Activated CD4-positive, alpha-beta memory T cell treated with anti-CD3 and anti-CD28 coated beads for 36 hours (primary cell): ENCODE measurements around the gene RYR2. TPM values are rescaled to one million over a fixed set of nuclear protein-coding genes. Genes with fewer than 3 reads are reported as not detected.
"Not testable (repeated sequence)": the region's sequence is repeated elsewhere in the genome, so short reads cannot be mapped to it uniquely, and the experiment has no call there.

Experiments
- CTCF ChIA-PET: fragments of 350-600 bp; sonication (Branson Sonifier 250); formaldehyde crosslinking; loops from one replicate; lab custom pipeline; 2021; ENCODE audit warnings: antibody characterized with exemption, inconsistent platforms; lab: Charles Lee
- POLR2A ChIA-PET: fragments of 350-600 bp; sonication (Branson Sonifier 250); formaldehyde crosslinking; loops from one replicate; lab custom pipeline; 2021; ENCODE audit warnings: antibody characterized with exemption; lab: Charles Lee
- DNase-seq: peaks from one replicate; pipeline ENCODE4 v3.0.0-alpha.2; 2020
- H3K27ac Mint-ChIP-seq: one replicate; pipeline ENCODE4 v1.8.0; 2021; ENCODE audit warnings: mixed read lengths
- H3K27me3 Mint-ChIP-seq: one replicate; pipeline ENCODE4 v1.8.0; 2021; ENCODE audit warnings: mixed read lengths
- H3K36me3 Mint-ChIP-seq: one replicate; pipeline ENCODE4 v1.8.0; 2021; ENCODE audit warnings: mixed read lengths
- H3K4me1 Mint-ChIP-seq: one replicate; pipeline ENCODE4 v1.8.0; 2021; ENCODE audit warnings: low read depth, mixed read lengths
- H3K4me3 Mint-ChIP-seq: one replicate; pipeline ENCODE4 v1.8.0; 2021; ENCODE audit warnings: mild to moderate bottlenecking, mixed read lengths
- H3K9me3 Mint-ChIP-seq: one replicate; pipeline ENCODE4 v1.8.0; 2021; ENCODE audit warnings: mixed read lengths
- intact Hi-C: fragments of 100-400 bp; cut with micrococcal nuclease; formaldehyde crosslinking; loops from one replicate; pipeline ENCODE4 v1.15.1; 2023
- total RNA-seq, 2 experiments: library from RNA; stranded (reverse); gene quantifications; one replicate each; pipeline ENCODE4 v1.2.3, GENCODE V29; 2021

Gene RYR2
- total RNA-seq, 2 experiments from 2014 or later = 0.02 TPM

DNA sequence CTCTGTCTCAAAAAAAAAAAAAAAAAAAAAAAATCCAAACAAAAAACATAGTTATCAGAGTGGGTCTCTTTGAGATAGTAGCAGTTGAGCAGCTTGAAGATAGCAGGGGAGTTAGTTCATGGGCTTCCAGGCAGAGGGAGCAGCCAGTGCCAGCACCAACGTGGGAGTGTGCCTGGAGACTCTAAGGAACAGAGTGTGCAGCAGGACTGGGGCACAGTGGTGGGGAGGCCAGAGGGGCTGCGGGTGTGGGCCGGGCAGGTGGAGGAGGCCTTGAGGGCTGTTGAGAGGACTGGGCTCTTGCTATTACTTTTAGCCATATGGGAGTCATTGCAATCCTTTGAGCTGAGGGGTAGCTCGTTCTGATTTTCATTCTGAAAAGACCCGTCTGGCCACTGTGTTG is 63.8 kb downstream of the RYR2 start:
- H3K27me3 Mint-ChIP-seq = peaks cover 8% of the 10 kb centered on the region
- CTCF ChIA-PET = interaction anchor here (0.6 kb wide), 1 partner anchor 61 kb away, joined by 3 read pairs; no protein-coding TSS in a partner anchor
- no peaks in the 10 kb centered on the region for H3K36me3 Mint-ChIP-seq
- H3K4me3 Mint-ChIP-seq = no peak overlapping the region
- no peaks in the 10 kb centered on the region for H3K4me1 Mint-ChIP-seq
- no peaks in the 10 kb centered on the region for H3K9me3 Mint-ChIP-seq
- H3K27ac Mint-ChIP-seq = no peak overlapping the region
- no peak for DNase-seq
- POLR2A ChIA-PET = no interaction called here
- intact Hi-C loops = no loop called here

DNA sequence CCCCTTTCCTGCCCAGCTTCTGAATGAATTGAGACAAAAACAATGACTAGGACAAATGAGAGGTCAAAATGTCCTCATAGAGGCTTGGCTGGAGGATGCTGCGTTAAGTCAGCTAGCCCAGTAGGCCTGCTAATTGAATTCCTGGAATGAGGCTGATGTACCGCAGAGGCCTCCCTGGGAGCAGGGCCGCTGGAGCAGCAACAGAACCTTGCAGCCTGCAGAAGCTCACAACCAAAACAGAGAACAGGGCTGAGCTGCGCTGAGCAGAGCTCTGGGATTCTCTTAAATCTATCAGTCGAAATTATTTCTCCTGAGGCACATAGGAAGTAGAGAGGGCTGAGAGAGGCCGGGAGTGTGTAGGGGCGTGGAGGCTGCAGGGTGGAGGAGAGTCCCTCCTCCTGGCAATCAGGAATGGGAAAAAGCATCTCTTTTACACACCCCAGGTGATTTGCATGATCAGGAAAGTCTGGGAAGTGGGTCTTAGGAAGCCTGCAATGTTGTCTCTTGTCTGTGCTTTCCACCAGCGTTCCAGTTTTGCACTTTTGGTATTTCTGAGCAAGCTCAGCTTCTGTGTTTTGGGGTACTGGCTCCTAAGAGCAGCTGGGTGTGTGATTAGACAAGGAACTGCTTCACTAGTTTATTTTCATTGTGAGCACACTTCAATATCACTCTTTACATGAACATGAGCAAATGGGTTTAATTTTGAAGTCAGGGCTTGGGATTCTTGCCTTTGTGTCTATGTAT is 66.5 kb downstream of the RYR2 start:
- ChIA-PET POLR2A (no interaction called here), CTCF (no interaction called here)
- no peak for DNase-seq
- H3K36me3 Mint-ChIP-seq = no peaks in the 10 kb centered on the region
- intact Hi-C loops = no loop called here
- no peaks in the 10 kb centered on the region for H3K4me1 Mint-ChIP-seq
- H3K4me3 Mint-ChIP-seq = no peak overlapping the region
- peaks cover 8% of the 10 kb centered on the region for H3K27me3 Mint-ChIP-seq
- no peak overlapping the region for H3K27ac Mint-ChIP-seq
- H3K9me3 Mint-ChIP-seq = no peaks in the 10 kb centered on the region

DNA sequence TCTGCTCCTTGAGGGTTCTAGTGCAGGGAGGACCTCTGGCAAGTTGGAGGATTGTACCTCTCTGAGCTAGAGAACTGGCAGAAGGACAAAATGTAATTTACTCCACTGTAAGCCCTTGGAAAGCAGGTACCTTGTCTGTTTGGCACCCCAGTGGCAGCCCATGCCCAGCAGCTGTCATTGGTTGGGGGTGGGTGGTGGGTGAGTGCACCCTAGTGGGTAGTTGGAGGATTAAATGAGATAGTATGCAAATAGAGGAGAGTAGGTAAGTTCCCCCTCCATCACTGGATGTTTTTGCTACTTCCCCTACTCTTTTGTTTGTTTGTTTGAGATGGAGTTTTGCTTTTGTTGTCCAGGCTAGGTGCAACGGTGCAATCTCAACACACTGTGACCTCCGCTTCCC is 69.8 kb downstream of the RYR2 start:
- H3K27me3 Mint-ChIP-seq = peaks cover 4% of the 10 kb centered on the region
- DNase-seq = no peak
- CTCF ChIA-PET = no interaction called here
- intact Hi-C loops = no loop called here
- POLR2A ChIA-PET = no interaction called here
- H3K4me3 Mint-ChIP-seq = no peak overlapping the region
- no peaks in the 10 kb centered on the region for H3K36me3 Mint-ChIP-seq
- H3K4me1 Mint-ChIP-seq = no peaks in the 10 kb centered on the region
- no peaks in the 10 kb centered on the region for H3K9me3 Mint-ChIP-seq
- no peak overlapping the region for H3K27ac Mint-ChIP-seq

DNA sequence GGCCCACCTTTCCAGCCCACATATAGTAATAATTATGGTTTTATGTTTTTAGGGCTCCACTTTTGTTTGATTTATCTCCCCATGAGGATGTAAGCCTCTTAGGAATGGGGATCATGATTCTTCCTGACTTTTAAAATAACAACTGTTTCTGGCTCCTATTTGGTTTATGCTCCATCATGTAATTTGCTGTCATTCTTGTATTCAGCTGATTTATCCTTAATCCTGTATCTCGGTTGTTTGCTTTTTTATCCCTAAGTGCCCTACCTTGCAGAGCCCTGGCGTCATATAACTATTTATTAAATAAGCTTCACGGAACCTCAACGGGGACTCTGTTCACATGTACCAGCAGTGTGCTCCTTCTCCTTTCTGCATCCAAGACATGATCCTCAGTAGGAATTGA is 70.7 kb downstream of the RYR2 start:
- Mint-ChIP-seq H3K4me1 (no peaks in the 10 kb centered on the region), H3K27me3 (peaks cover 4% of the 10 kb centered on the region), H3K27ac (no peak overlapping the region), H3K36me3 (no peaks in the 10 kb centered on the region), H3K4me3 (no peak overlapping the region), H3K9me3 (no peaks in the 10 kb centered on the region)
- no peak for DNase-seq
- POLR2A ChIA-PET = no interaction called here
- intact Hi-C loops = no loop called here
- CTCF ChIA-PET = no interaction called here

DNA sequence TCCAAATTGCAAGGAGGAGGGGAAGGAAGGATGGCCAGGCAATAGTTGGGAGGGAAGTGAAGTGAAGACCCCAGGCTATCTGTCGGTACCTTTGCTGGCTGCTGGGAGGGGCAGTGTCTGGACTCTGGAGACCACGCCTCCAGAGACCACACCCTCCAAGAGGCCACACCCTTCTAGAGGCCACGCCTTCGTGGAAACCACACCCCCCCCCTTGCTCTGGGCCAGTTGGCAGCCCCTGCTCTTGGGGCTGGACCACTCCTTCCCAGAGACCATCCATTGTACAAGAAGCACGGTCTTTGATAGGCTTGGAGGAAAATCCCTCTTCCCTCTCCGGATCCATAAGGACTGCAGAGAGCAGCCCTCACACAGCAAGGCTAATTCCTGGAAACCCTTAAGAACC is 73.1 kb downstream of the RYR2 start:
- Mint-ChIP-seq H3K27ac (no peak overlapping the region), H3K9me3 (no peaks in the 10 kb centered on the region), H3K27me3 (peaks cover 4% of the 10 kb centered on the region), H3K4me1 (no peaks in the 10 kb centered on the region), H3K4me3 (no peak overlapping the region), H3K36me3 (no peaks in the 10 kb centered on the region)
- intact Hi-C loops = no loop called here
- DNase-seq = no peak
- ChIA-PET CTCF (no interaction called here), POLR2A (no interaction called here)

DNA sequence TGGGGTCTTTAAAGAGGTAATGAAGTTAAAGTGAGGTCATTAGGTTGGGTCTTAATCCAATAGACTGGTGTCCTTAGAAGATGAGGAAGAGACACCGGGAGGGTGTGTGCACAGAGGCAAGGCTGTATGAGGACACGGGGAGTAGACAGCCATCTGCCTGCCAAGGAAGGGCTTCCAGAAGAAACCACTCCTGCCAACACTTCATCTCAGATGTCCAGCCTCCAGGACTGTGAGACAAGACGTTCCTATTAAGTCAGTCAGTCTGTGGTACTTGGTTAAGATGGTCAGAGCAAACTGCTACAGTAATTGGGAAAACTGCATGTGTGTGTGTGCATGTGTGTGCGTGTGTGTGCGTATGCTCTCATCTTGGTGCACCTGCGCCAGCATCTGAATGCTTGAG is 77.1 kb downstream of the RYR2 start:
- ChIA-PET CTCF (no interaction called here), POLR2A (no interaction called here)
- no peak overlapping the region for H3K27ac Mint-ChIP-seq
- H3K9me3 Mint-ChIP-seq = no peaks in the 10 kb centered on the region
- intact Hi-C loops = no loop called here
- no peak for DNase-seq
- peaks cover 2% of the 10 kb centered on the region for H3K27me3 Mint-ChIP-seq
- no peaks in the 10 kb centered on the region for H3K4me1 Mint-ChIP-seq
- H3K4me3 Mint-ChIP-seq = no peak overlapping the region
- H3K36me3 Mint-ChIP-seq = no peaks in the 10 kb centered on the region

DNA sequence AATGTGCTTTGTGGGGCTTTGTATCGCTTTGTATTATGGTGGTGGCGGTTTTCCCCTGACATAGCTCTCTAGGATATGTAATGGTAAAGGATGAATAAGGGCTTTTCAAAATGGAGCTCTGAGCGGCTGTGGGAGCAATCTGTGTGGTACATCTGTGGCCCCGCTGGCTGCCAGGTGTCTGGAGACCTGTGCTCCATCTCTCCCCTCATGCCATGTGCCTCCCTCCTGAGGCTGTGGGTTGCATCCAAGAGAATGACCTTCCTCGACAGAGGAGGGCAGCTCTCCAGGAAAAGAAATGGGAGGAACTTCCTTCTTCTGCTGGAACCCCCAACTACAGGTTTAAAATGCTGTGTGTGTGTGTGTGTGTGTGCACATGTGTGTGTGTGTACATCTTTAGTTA is 78.7 kb downstream of the RYR2 start:
- intact Hi-C loops = no loop called here
- POLR2A ChIA-PET = no interaction called here

DNA sequence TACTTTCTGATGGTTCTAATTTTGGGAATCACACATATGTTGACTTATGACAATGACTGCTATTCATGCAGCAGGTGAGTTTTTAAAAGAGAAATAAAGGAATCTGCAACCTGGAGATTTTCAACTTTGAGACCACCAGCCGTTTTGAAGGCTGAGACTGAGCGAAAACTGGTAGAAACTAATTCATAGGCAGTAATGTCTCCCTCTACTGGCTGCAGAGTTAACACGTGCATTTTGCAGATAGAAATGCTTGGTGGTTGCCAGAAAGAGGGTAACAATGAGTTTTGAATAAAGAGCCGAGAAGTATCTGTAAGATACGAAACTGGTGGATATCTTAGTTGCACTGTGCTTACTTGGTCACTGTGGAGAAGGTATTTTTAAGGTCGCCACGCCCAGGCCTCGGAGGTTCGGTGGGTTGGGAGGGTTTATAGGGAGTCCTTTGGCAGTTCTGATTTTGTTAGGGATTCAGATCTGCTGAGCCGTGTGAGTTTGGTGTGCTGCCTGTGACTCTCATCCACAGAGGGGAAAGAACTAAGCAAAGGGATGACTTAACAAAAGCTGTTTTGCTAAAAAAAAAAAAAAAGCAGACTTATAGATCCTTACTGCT is 83.0 kb downstream of the RYR2 start:
- Mint-ChIP-seq H3K9me3 (no peaks in the 10 kb centered on the region), H3K4me3 (no peak overlapping the region), H3K27me3 (peaks cover 3% of the 10 kb centered on the region), H3K27ac (no peak overlapping the region), H3K36me3 (peaks cover 3% of the 10 kb centered on the region), H3K4me1 (no peaks in the 10 kb centered on the region)
- intact Hi-C loops = no loop called here
- ChIA-PET POLR2A (no interaction called here), CTCF (no interaction called here)
- no peak for DNase-seq

More for the DNA sequence above, 78.7 kb downstream of the RYR2 start:
- no peaks in the 10 kb centered on the region for H3K9me3 Mint-ChIP-seq
- no peaks in the 10 kb centered on the region for H3K36me3 Mint-ChIP-seq
- no peak for DNase-seq
- CTCF ChIA-PET = interaction anchor here (1.3 kb wide), 1 partner anchor 441 kb away, joined by 3 read pairs; no protein-coding TSS in a partner anchor
- H3K4me1 Mint-ChIP-seq = no peaks in the 10 kb centered on the region
- peaks cover 3% of the 10 kb centered on the region for H3K27me3 Mint-ChIP-seq
- no peak overlapping the region for H3K4me3 Mint-ChIP-seq
- H3K27ac Mint-ChIP-seq = no peak overlapping the region

DNA sequence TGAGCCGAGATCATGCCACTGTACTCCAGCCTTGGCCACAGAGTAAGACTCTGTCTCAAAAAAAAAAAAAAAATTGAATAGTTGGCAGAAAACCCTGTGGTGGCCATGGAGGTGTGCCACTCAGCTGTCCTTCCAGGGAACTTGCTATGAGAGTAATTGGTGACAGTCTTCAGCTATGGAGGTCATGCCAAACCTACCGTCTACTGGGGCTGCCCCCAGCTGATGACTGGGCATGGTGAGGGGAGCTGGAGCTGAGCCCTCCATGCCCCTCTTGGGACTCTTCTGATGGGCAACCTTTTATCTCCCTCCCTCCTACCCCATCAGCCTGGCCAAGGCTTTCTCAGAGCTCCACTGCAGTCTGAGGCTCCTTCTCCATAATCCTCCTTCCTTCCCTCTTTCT is 84.2 kb downstream of the RYR2 start:
- H3K4me3 Mint-ChIP-seq = no peak overlapping the region
- peaks cover 3% of the 10 kb centered on the region for H3K36me3 Mint-ChIP-seq
- DNase-seq = no peak
- intact Hi-C loops = no loop called here
- H3K27ac Mint-ChIP-seq = no peak overlapping the region
- peaks cover 5% of the 10 kb centered on the region for H3K9me3 Mint-ChIP-seq
- ChIA-PET CTCF (no interaction called here), POLR2A (no interaction called here)
- peaks cover 3% of the 10 kb centered on the region for H3K27me3 Mint-ChIP-seq
- H3K4me1 Mint-ChIP-seq = no peaks in the 10 kb centered on the region

DNA sequence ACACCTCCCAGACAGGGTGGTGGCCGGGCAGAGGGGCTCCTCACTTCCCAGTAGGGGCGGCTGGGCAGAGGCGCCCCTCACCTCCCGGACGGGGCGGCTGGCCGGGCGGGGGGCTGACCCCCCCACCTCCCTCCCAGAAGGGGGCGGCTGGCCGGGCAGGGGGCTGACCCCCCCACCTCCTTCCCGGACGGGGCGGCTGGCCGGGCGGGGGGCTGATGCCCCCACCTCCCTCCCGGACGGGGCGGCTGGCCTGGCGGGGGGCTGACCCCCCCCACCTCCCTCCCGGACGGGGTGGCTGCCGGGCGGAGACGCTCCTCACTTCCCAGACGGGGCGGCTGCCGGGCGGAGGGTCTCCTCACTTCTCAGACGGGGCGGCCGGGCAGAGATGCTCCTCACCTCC is 85.3 kb downstream of the RYR2 start:
- peaks cover 15% of the 10 kb centered on the region for H3K9me3 Mint-ChIP-seq
- H3K27ac Mint-ChIP-seq, H3K4me3 Mint-ChIP-seq, POLR2A ChIA-PET, H3K4me1 Mint-ChIP-seq, H3K36me3 Mint-ChIP-seq, intact Hi-C loops, H3K27me3 Mint-ChIP-seq, DNase-seq, CTCF ChIA-PET: not testable (repeated sequence)

DNA sequence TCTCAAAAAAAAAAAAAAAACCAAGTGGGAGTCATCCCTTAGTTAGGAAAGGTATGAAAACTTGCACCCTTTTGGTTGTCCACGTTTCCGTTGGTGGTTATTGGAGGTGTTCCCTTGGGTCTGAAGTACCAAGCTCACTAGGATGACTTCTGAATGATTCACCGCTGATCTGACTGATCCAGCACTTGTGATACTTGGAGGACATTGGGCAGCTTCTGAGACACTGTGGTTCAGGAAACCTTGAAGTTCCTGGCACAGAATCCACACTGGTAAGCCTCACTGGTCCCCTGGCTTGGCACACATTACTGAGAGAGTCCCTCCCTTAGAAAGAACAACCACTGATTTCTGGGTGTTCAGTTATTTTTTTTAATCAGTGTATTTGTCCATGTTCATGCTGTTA is 91.9 kb downstream of the RYR2 start:
- no peak for DNase-seq
- Mint-ChIP-seq H3K9me3 (peaks cover 26% of the 10 kb centered on the region), H3K4me1 (no peaks in the 10 kb centered on the region), H3K4me3 (no peak overlapping the region), H3K27ac (no peak overlapping the region), H3K36me3 (peaks cover 1% of the 10 kb centered on the region), H3K27me3 (no peaks in the 10 kb centered on the region)
- intact Hi-C loops = no loop called here
- ChIA-PET POLR2A (no interaction called here), CTCF (no interaction called here)

DNA sequence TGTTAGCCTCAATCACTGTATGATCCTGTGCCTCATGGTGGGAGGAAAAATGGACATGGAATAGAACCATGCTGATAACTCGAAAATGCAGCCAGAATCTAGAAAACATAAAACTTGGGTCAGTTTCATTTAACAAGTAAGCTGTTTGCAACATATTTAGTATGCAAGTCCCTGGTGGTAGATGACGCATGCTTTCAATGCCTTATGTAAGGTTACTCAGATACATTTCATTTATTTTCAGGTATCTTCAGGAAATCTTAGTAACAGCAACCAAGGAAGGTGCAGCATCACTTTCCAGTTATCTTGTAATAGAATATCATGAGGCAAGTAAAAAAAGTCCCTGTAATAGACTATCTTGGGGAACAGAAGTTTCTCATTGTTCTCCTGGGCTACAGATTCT is 92.9 kb downstream of the RYR2 start:
- H3K4me3 Mint-ChIP-seq = no peak overlapping the region
- H3K9me3 Mint-ChIP-seq = peaks cover 26% of the 10 kb centered on the region
- no peak for DNase-seq
- intact Hi-C loops = no loop called here
- no peak overlapping the region for H3K27ac Mint-ChIP-seq
- ChIA-PET POLR2A (no interaction called here), CTCF (no interaction called here)
- H3K27me3 Mint-ChIP-seq = no peaks in the 10 kb centered on the region
- H3K4me1 Mint-ChIP-seq = no peaks in the 10 kb centered on the region
- H3K36me3 Mint-ChIP-seq = peaks cover 1% of the 10 kb centered on the region

DNA sequence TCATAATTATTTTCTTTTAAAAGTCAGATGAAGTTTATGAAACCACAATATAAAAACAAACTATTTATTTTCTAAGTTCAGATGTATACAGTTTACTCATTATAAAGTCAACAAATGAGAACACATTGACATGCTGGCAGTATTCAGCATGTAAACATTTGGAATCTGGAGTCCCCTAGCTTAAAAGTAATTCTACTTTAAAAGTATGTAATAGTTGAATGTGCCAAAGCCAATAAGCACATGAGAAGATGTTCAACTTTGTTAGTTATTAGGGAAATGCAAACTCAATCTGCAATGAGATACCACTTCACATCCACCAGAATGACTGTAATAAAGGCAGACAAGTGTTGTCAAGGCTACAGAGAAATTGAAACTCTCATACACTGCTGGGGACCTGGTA is 96.6 kb downstream of the RYR2 start:
- ChIA-PET POLR2A (no interaction called here), CTCF (no interaction called here)
- no peaks in the 10 kb centered on the region for H3K4me1 Mint-ChIP-seq
- intact Hi-C loops = no loop called here
- H3K36me3 Mint-ChIP-seq = no peaks in the 10 kb centered on the region
- H3K27me3 Mint-ChIP-seq = no peaks in the 10 kb centered on the region
- peaks cover 6% of the 10 kb centered on the region for H3K9me3 Mint-ChIP-seq
- no peak overlapping the region for H3K27ac Mint-ChIP-seq
- DNase-seq = no peak
- no peak overlapping the region for H3K4me3 Mint-ChIP-seq
